Measurements from ENCODE around the gene ACAP3. TPM values are rescaled to one million over a fixed set of nuclear protein-coding genes. Genes with fewer than 3 reads are reported as not detected.

ACAP3 gene
- total RNA-seq, 1 donor from 2014 or later = 97.3 TPM

- Mint-ChIP-seq H3K27ac (no peak overlapping the region), H3K36me3 (peaks cover 18% of the 10 kb centered on the region), H3K4me3 (no peak overlapping the region), H3K27me3 (ENCODE audit: low read depth) (no peaks in the 10 kb centered on the region), H3K9me3 (no peaks in the 10 kb centered on the region), H3K4me1 (peaks cover 5% of the 10 kb centered on the region)
- DNase-seq (ENCODE audit: low spot score in 2 of 2, unreplicated experiment in 2 of 2) = no peak
- TF ChIP-seq, protein P1, sequence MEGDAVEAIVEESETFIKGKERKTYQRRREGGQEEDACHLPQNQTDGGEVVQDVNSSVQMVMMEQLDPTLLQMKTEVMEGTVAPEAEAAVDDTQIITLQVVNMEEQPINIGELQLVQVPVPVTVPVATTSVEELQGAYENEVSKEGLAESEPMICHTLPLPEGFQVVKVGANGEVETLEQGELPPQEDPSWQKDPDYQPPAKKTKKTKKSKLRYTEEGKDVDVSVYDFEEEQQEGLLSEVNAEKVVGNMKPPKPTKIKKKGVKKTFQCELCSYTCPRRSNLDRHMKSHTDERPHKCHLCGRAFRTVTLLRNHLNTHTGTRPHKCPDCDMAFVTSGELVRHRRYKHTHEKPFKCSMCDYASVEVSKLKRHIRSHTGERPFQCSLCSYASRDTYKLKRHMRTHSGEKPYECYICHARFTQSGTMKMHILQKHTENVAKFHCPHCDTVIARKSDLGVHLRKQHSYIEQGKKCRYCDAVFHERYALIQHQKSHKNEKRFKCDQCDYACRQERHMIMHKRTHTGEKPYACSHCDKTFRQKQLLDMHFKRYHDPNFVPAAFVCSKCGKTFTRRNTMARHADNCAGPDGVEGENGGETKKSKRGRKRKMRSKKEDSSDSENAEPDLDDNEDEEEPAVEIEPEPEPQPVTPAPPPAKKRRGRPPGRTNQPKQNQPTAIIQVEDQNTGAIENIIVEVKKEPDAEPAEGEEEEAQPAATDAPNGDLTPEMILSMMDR (IDR thresholded peaks at IDR 0.05; ENCODE audit: unreplicated experiment) = no peak
Observed at GRCh38 chr1:1342061-1342562, 34.4 kb upstream of the ACAP3 start.

DNA sequence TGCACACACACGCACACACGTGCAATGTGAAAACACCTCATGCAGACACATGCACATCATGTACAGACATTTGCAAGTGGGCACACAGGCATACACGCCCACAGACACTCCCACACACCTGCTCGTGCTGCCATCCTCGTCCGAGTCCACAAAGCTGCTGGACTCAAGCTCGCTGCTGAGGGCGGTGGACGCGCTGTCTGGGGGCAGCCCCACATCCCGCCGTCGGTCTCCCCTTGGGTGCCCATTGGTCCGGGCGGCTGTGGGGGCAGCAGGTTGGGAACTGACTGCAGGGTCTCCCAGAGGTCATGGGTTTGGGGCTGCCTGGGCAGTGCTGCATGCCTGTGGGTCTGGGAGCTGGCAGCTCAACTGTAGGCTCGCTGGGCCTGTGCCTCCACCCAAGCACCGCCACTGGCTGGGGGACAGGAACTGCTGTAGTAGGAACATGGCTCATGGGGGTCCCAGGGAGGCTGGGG is 33.9 kb upstream of the ACAP3 start:
- no peaks in the 10 kb centered on the region for H3K9me3 Mint-ChIP-seq
- H3K4me3 Mint-ChIP-seq = no peak overlapping the region
- H3K36me3 Mint-ChIP-seq = peaks cover 18% of the 10 kb centered on the region
- TF ChIP-seq, protein P1 (IDR thresholded peaks at IDR 0.05; ENCODE audit: unreplicated experiment) = no peak
- no peak overlapping the region for H3K27ac Mint-ChIP-seq
- H3K4me1 Mint-ChIP-seq = no peaks in the 10 kb centered on the region
- no peaks in the 10 kb centered on the region for H3K27me3 Mint-ChIP-seq (ENCODE audit: low read depth)
- no peak for DNase-seq (ENCODE audit: low spot score in 2 of 2, unreplicated experiment in 2 of 2)

- Mint-ChIP-seq H3K4me3 (no peak overlapping the region), H3K36me3 (peaks cover 18% of the 10 kb centered on the region), H3K27ac (no peak overlapping the region), H3K27me3 (ENCODE audit: low read depth) (no peaks in the 10 kb centered on the region), H3K9me3 (no peaks in the 10 kb centered on the region), H3K4me1 (no peaks in the 10 kb centered on the region)
- TF ChIP-seq, protein P1 (IDR thresholded peaks at IDR 0.05; ENCODE audit: unreplicated experiment) = no peak
- no peak for DNase-seq (ENCODE audit: low spot score in 2 of 2, unreplicated experiment in 2 of 2)
Observed at GRCh38 chr1:1340791-1341548, 33.2 kb upstream of the ACAP3 start.

DNA sequence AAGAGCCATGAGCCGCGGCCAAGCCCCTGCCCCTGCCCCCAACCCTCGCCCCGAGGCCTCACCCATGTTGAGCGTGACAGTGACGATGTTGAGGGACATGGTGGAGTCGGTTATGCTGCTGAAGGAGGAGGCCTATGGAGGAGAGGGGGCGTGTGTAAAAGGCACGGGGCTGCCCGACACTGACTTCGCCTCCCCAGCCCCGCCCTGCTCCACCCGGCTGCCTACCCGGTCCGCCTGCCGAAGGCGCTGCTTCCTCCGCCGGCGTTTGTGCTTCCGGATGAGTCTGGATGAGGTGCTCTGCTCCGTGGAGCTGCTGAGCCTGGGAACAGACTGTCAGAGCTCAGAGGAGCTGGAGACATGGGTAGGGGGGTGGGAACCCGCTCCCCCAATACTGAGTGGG is 32.5 kb upstream of the ACAP3 start:
- H3K27me3 Mint-ChIP-seq (ENCODE audit: low read depth) = no peaks in the 10 kb centered on the region
- TF ChIP-seq, protein P1 (IDR thresholded peaks at IDR 0.05; ENCODE audit: unreplicated experiment) = no peak
- no peaks in the 10 kb centered on the region for H3K4me1 Mint-ChIP-seq
- H3K4me3 Mint-ChIP-seq = no peak overlapping the region
- DNase-seq (ENCODE audit: low spot score in 2 of 2, unreplicated experiment in 2 of 2) = no peak
- H3K9me3 Mint-ChIP-seq = no peaks in the 10 kb centered on the region
- H3K27ac Mint-ChIP-seq = no peak overlapping the region
- peaks cover 18% of the 10 kb centered on the region for H3K36me3 Mint-ChIP-seq

GRCh38 chr1:1338278-1338677 is 30.5 kb upstream of the ACAP3 start:
- peaks cover 18% of the 10 kb centered on the region for H3K36me3 Mint-ChIP-seq
- H3K4me3 Mint-ChIP-seq = no peak overlapping the region
- TF ChIP-seq, protein P1 (IDR thresholded peaks at IDR 0.05; ENCODE audit: unreplicated experiment) = no peak
- H3K4me1 Mint-ChIP-seq = no peaks in the 10 kb centered on the region
- no peak overlapping the region for H3K27ac Mint-ChIP-seq
- H3K27me3 Mint-ChIP-seq (ENCODE audit: low read depth) = no peaks in the 10 kb centered on the region
- DNase-seq (ENCODE audit: low spot score in 2 of 2, unreplicated experiment in 2 of 2) = no peak
- H3K9me3 Mint-ChIP-seq = no peaks in the 10 kb centered on the region
